Activated gamma-delta T cell treated with Interleukin-2 at 50 U/mL for 16 hours (primary cell): ENCODE measurements around the gene RBM4.
"Not testable (repeated sequence)": the region's sequence is repeated elsewhere in the genome, so short reads cannot be mapped to it uniquely, and the experiment has no call there.

Experiments
- DNase-seq: peaks from one replicate; pipeline ENCODE4 v3.0.0-alpha.2; 2020

Gene RBM4

DNA sequence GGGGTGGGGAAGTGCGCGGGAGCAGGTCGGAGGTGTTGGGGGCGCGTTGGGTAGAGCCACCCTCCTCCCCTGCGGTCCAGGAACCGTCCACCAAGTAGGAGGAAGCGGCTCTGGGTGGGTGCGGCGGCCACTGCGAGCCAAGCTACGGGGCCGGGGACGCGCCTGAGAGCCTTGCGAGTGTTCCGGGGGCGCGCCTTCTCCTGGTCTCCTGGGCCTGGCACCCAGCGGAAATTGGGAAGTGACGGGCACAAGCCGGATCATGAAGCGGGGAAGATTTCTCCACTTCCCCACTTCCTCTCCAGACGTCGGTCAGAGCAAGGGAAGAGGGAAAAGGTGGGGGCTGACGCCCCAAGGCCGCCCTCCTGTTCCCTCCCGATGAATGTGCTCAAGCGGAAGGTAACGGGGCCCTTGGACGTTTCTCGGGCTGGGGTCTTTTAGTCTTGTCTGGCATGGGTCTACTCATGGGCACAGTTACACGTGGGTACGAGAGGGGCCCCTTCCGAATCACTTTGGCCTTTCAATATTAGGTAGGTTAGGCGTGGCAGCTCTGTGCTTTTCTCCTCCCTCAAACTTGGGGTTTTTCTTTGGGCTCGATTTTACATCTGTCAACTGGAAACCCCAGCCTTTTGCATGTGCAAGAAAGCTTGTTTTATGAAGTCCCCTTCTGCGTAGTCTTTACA is 21.2 kb upstream of the RBM4 start:
- no peak for DNase-seq

DNA sequence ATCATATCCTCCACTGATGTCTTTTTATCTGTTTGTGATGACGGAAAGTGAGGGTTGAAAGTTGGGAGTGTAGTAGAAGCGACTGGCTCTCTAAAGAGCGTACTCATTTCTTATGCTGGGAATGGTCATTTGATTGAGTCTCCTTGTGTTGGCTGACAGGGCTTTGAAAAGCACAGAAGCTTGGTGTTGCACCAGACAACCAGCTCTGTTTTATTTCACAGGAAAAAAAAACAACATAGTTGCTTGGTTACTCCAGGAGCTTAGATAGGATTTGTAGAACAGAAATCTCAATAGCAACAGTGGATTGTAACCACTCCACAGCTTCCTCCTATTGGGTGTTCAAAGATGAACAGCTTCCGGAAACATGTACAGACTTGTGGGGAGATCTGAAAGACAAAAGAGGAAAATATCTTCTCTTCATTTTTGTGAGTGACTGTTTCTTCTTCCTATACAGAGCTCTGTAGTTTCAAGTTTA is 19.4 kb upstream of the RBM4 start:
- peak; percentile 12 for DNase-seq

DNA sequence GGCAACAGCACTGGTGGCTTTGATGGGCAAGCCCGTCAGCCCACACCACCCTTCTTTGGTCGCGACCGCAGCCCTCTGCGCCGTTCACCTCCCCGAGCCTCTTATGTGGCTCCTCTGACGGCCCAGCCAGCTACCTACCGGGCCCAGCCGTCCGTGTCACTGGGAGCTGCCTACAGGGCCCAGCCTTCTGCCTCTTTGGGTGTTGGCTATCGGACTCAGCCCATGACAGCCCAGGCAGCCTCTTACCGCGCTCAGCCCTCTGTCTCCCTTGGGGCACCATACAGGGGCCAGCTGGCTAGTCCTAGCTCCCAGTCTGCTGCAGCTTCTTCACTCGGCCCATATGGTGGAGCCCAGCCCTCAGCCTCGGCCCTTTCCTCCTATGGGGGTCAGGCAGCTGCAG is 14.1 kb upstream of the RBM4 start:
- DNase-seq: no peak

DNA sequence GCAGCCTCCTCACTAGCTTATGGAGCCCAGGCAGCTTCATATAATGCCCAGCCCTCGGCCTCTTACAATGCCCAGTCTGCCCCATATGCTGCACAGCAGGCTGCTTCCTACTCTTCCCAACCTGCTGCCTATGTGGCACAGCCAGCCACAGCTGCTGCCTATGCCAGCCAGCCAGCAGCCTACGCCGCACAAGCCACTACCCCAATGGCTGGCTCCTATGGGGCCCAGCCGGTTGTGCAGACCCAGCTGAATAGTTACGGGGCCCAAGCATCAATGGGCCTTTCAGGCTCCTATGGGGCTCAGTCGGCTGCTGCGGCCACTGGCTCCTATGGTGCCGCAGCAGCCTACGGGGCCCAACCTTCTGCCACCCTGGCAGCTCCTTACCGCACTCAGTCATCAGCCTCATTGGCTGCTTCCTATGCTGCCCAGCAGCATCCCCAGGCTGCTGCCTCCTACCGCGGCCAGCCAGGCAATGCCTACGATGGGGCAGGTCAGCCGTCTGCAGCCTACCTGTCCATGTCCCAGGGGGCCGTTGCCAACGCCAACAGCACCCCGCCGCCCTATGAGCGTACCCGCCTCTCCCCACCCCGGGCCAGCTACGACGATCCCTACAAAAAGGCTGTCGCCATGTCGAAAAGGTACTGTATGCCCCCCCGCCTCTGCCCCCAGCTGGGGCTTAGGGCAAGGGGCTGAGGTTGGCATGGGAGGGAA is 13.3 kb upstream of the RBM4 start:
- no peak for DNase-seq

DNA sequence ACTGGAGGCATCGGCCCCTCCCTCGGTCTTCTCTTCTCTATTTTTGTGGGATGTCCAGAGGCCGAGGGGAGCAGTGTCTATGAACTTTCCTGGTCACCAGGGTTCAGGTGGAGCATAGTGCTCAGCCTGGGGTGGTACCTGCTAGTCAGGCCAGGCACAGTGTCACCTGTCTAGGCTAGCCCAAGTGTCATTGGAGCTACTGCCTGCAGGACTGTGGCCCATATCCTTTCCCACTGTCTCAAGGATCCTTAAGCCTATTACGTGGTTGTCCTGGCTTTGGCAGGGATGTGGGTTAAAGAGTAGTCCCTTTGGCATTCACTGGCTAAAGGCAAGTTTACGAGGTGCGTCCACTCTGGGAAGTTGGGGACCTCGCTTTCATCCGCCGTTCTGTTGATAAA is 12.8 kb upstream of the RBM4 start:
- no peak for DNase-seq

DNA sequence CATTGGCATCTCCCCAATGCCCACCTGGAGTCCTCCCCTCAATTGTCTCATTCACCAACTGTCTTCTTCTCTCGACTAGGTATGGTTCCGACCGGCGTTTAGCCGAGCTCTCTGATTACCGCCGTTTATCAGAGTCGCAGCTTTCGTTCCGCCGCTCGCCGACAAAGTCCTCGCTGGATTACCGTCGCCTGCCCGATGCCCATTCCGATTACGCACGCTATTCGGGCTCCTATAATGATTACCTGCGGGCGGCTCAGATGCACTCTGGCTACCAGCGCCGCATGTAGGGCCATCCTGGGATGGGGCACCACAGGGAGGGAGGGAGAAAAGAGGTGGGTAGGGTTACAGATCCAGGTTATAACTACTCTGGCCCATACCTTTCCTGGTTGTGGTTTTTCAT is 12.1 kb upstream of the RBM4 start:
- DNase-seq: no peak

DNA sequence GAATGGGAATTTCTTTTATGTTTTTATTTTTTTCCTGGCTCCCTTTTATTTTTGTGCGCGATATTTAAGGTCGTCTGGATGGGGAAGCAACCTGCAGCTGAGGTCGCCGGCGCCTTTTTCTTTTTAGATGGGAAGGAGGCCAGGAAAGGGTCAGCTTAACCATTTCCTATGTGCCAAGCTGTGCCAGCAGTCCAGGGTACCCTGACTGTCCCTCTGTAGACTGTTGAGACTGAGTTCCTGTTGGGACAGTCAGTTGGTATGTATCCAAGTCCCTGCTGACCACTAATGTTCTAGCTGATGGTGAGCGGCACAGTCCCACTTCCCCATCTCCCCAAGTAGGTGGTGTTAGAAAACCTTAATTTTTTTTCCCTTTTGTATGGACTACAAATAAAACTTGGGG is 11.6 kb upstream of the RBM4 start:
- no peak for DNase-seq

DNA sequence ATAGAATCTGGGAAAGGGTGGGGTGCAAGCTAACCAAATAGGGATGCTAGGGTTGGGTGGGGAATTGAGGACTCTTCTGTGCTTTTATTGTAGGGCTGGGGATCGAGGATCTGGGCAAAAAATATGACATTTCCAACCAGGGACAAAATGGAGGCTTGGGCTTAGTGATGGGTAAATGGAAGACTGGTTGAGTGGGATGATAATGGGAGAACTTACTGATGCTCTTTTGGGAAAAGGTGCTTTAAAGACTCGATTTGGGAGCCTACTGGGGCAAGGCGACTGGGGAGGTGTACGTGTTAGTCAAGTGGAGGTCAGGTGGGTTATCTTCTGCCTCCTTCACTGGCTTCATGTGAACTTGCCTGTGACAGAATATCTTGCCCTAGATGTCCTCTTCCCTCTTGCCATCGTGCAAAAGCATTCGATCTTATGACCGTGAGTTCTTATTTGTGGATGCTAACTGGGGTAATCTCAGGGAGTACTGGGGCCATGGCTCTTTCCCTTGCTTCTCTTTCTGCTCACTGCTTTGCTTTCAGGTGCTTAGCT is 10.4 kb upstream of the RBM4 start:
- DNase-seq: no peak

DNA sequence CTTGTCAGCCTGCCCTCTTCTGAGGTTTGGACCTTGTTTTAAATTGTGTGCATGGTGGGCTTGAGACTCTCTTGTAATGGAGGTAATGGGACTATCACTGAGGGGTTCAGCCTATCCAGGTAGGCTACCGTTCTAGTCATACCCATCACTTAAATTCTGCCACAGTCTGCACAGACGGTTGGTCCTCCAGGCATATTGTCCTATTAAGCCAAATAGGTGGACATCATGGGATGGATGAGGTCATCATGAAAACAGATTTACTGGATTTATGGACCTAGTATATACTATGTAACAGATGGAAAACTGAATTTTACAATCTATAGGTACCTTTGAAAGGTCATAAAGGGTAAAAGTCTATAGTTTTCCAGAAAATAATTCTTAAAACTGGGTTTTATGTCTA is 9.1 kb upstream of the RBM4 start:
- no peak for DNase-seq

DNA sequence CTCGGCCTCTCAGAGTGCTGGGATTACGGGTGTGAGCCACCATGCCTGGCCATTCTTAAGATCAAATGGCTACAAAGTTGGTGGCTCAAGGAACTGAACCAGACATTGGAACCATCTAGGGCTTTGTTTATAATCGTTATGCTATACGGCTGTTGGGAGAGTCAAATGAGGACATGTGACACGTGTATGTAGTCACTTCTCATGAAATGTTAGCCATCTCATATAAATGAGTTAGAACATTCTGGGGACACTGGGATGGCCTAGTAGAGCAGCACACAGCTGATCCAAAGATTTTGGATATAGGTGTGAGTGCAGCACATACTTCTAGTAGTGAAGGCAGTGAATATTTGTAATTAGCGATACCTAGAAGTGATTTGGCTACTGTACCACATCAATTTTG is 6.6 kb upstream of the RBM4 start:
- DNase-seq: no peak

DNA sequence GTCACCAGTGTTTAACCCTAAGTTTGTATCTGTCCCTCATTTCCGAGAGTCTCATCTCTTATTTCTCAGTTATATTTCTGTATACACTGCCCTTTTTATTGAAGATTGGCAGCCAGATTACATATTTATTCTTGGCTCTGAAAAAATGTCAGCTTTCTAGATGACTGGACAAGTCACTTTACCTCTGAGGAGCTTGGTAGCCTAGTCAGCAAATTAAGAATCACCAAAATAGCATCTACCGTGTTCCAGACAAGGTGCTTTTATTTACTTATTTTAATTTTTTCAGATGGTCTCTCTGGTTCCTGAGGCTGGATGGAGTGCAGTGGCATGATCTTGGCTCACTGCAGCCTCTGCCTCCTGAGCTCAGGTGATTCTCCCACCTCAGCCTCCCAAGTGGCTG is 5.6 kb upstream of the RBM4 start:
- no peak for DNase-seq

DNA sequence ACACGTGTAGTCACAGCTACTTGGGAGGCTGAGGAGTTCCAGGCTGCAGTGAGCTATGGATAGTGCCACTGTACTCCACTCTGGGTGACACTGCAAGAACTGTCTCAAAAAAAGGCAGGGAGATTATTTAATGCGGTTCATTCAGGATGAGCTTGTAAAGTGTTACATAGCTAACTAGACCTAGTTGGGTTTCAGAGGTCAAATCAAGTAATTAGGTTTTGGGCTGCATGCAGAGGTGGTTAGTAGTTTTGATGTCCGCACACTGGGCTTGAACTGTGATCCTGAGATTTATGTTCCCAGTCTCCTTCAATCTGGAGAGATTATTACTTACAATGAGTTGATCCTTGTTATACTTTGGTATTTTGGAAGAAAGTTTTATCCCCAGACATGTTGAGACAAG is 2.1 kb upstream of the RBM4 start:
- DNase-seq: no peak

DNA sequence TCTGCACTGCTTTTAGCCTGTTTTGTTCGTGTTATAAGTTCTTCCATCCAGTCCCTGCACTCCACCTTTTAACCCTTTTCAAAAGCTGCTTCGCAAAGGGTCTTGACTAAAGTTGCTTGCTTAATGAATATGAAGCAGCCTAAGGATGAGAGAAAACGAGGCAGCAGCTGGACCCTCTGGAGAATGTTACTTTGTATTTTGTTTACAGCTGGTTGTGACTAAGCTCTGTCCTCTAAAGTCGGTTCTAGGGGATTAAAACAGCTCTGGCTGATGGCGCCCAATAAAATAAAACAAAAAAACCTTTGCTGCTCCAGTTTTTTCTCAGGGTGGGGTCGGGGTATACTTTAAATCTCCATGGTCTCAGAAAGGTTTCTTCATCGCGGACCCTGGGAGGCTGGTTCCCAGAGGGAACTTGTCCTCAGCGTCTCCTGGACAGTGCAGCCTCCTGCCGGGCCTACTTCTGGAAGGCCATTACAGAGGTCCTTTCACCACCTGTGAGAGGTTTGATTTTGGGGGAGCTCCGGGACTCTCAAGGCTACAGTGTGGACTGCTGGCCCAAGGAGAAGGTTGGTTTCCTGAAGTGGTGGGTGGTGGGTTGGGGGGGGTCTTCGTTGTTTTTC is 836 bp upstream of the RBM4 start:
- DNase-seq: no peak

DNA sequence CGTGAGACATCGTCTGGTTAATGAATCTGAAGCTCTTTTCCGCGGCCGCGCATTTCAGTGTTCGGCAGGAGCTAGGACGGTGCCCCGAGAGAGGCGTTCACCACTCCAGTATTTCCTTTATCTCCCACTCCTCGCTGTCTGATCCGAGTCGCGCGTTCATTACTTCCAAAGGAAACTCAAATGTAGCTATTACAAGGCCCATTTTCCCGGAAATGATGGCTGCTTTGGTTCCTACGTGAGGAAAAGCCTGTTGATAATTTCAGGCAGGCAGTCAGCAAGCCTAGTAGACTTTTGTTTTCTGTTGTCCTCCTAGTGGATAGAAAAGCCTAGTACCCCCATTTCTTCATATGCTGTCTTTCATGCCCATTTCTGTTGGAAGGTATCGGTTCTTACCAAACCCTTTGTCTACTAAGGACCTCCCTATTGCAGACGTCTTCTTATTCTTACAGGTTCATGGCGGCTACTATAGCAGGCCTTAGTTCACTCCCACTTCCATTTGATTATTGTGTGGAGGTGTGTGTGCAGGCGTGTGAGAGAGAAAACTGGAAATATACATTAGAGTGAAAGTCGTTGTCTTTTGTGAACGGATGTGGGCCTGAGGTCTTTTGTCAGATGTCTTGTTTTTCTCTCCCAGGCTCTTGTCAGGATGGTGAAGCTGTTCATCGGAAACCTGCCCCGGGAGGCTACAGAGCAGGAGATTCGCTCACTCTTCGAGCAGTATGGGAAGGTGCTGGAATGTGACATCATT is 737 bp downstream of the RBM4 start:
- peak; percentile 14 for DNase-seq

DNA sequence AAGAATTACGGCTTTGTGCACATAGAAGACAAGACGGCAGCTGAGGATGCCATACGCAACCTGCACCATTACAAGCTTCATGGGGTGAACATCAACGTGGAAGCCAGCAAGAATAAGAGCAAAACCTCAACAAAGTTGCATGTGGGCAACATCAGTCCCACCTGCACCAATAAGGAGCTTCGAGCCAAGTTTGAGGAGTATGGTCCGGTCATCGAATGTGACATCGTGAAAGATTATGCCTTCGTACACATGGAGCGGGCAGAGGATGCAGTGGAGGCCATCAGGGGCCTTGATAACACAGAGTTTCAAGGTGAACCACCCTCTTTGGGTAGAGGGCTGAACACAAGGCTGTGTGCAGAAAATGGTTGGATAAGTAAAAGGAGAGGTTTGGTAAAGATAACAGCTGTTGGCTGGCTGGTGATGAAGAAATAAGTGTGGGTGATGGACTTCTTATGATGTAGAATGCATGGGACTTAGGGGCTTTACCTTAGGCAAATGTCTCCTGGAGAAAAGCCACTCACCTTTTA is 1.4 kb downstream of the RBM4 start:
- not testable (repeated sequence) for DNase-seq

DNA sequence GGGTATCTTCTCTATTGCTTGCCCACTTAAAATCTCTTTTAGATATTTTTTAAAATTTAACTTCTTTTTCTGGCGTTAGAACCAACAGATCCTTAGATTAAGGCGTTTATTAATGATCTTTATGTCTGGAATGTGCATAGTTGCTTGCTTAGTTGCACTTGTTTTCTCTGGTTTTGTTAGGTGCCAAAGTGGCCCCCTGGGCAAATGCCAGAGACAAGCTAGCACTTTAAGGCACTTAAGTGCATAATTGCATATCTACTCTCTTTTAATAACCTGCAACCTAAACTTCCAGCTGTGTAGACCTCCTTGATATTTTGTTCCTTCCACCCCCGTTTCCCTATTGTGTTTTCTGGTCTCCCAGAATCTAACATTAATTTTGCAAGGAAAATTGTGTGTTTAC is 3.3 kb downstream of the RBM4 start:
- no peak for DNase-seq

DNA sequence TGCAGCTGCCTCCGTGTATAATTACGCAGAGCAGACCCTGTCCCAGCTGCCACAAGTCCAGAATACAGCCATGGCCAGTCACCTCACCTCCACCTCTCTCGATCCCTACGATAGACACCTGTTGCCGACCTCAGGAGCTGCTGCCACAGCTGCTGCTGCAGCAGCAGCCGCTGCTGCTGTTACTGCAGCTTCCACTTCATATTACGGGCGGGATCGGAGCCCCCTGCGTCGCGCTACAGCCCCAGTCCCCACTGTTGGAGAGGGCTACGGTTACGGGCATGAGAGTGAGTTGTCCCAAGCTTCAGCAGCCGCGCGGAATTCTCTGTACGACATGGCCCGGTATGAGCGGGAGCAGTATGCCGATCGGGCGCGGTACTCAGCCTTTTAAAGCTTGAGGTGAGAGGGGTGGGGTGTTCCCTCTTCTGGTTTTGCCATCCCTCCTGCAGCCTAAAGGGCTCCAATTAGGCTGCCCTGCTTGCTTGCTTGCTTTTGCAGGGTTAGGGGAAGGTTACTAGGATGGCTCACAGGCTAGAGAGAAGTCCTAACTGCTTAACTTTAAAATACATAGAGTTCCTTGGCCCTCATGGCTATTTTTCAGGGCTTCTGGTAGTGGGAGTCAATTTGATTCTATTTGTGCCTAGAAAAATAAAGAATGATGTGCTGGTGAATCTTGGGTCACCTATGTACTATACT is 5.4 kb downstream of the RBM4 start:
- DNase-seq: no peak

DNA sequence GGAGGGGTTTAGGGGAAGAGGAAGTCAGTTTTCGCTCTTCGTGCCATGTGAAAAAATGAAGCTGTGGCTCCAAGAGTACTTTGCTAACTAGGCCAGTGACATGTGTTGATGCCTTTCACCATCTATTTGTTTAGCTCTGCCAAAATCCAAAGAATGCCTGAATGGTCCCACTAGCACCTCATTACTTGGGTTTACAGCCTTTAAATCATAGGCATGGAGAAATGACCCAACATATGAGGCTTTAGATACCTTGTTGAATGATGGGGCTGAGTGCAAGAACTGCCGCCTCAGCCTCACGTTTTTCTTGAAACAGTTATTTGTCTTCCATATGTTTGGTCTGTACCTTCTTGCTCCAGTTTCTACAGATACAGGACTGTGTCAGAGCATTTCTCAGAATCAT is 8.3 kb downstream of the RBM4 start:
- no peak for DNase-seq

DNA sequence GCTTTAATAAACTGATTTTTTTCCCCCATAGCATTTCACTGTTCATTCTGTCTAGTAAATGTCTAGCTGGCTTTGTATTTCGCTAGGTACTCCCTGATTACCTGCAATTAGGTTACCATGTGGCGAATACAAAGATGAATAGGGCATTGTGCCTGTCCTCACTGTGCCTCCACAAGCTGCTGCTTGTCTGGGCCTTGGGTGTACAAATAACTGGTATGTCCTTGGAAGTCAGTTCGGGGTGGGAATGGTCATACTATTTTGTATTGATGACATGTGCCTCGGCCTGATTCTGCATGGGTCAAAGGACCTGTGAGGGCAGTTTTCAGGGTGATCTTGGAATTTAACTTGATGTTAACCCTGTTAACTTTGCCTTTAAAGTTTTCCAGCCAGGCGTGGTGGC is 11.4 kb downstream of the RBM4 start:
- DNase-seq: no peak

DNA sequence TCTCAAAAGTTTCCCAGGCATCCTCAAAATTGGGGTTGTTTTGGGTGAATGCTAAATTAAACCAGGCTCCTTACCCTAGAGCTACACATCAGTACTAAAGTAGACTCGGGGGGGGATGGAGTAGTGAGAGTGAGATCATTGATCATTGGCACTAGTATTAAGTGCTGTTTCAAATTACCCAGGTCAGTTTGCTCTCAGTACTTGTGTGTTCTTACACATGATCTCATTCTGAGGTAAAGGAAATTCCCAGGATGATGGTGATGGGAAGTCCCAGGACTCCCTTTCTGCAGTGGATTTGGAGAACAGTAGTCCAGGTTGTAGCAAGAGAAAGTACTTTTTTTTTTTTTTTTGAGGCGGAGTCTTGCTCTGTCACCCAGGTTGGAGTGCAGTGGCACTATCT is 12.5 kb downstream of the RBM4 start:
- DNase-seq: no peak

DNA sequence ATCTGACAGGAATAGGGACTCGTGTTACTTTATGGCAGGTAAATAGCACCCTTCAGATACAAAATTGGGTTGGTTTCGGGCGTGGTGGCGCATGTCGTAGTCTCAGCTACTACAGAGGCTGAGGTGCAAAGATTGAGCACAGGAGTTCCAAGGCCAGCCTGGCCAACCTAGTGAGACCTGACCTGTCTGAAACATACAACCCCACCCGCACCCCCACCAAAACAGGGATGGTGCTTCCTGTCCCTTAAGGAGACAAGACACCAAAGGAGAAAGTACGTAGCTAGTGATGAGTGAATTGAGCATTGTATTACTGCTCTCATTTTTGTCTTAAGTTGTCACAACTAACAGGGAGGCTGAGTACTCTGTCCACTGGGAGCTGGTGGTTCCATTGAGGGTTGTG is 14.1 kb downstream of the RBM4 start:
- no peak for DNase-seq

DNA sequence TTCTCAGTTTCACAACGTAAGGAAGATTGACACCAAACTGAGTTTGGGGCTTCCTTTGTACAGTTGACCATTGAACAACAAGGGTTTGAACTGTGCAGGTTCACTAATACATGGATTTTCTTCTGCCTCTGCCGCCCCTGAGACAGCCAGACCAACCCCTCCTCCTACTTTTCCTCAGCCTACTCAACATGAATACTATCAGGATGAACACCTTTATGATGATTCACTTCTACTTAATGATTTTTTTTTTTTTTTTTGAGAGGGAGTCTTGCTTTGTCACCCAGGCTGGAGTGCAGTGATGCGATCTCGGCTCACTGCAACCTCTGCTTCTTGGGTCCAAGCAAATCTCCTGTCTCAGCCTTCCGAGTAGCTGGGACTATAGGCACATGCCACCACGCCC is 14.6 kb downstream of the RBM4 start:
- no peak for DNase-seq

DNA sequence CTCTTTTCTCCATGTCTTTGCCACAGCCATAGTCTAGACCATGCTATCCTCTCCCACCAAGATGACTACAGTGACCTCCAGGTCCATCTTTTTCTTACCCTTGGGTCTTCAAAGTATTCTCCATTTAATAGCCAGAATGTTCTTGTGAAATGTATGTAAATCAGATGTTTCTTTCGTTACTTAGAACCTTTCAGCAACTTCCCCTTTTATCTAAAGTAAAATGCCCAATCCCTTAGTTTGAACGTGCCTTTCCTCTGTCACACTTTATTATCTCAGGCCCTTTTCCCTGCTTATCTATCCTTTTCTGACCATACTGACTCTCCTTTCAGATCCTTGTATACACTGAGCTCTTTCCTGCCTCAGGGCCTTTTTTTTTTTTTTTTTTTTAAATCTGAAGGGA is 21.3 kb downstream of the RBM4 start:
- DNase-seq: no peak
